H1 (cell line): ENCODE measurements around the gene PHACTR1. TPM values are rescaled to one million over a fixed set of nuclear protein-coding genes. Genes with fewer than 3 reads are reported as not detected.

Source experiments
- CTCF ChIA-PET: fragments of 300-600 bp; sonication (Branson Sonifier 250); formaldehyde crosslinking; loops from one replicate; lab custom pipeline; 2021; ENCODE audit not compliant: partially characterized antibody; lab: Charles Lee
- POLR2A ChIA-PET: fragments of 300-600 bp; sonication (Branson Sonifier 250); formaldehyde crosslinking; loops from one replicate; lab custom pipeline; 2021; ENCODE audit warnings: inconsistent platforms; ENCODE audit not compliant: partially characterized antibody; lab: Charles Lee
- DNase-seq, 2 experiments: peaks; one replicate each; pipeline versions ENCODE4 v3.0.0 to v3.0.0-alpha.2; 2010 to 2022; ENCODE audit warnings: low spot score in 2 of 2, low read depth in 1 of 2, mixed read lengths in 1 of 2
- FAIRE-seq: peaks from 2 replicates; lab custom pipeline; 2011; peaks lifted over from hg19 to GRCh38; lab: Jason Lieb, UNC
- H2AFZ ChIP-seq: 2 replicates; pipeline ENCODE4 v1.8.1; 2012; ENCODE audit warnings: low read length, inconsistent platforms
- H2AK5ac ChIP-seq: 2 replicates; pipeline ENCODE4 v1.6.1; 2013; ENCODE audit warnings: low read depth, low read length
- H2BK120ac ChIP-seq: replicated peaks from 2 replicates; pipeline ENCODE3; 2013; ENCODE audit warnings: low read depth, low read length, inconsistent platforms
- H2BK12ac ChIP-seq: 2 replicates; pipeline ENCODE4 v1.6.1; 2013; ENCODE audit warnings: low read depth, low read length
- H2BK15ac ChIP-seq: 2 replicates; pipeline ENCODE4 v1.6.1; 2013; ENCODE audit warnings: low read length
- H2BK20ac ChIP-seq: 2 replicates; pipeline ENCODE4 v1.6.1; 2013; ENCODE audit warnings: low read length
- H2BK5ac ChIP-seq: 2 replicates; pipeline ENCODE4 v1.6.1; 2013; ENCODE audit warnings: low read depth, low read length
- H3K14ac ChIP-seq: 2 replicates; pipeline ENCODE4 v1.6.1; 2013; ENCODE audit warnings: inconsistent platforms; ENCODE audit not compliant: insufficient read length
- H3K18ac ChIP-seq: 2 replicates; pipeline ENCODE4 v1.6.1; 2013; ENCODE audit warnings: low read length; ENCODE audit errors: extremely low read depth
- H3K23ac ChIP-seq: 2 replicates; pipeline ENCODE4 v1.6.1; 2013; ENCODE audit warnings: inconsistent platforms; ENCODE audit not compliant: insufficient read length
- H3K23me2 ChIP-seq: 2 replicates; pipeline ENCODE4 v1.6.1; 2013; ENCODE audit warnings: low read depth, low read length
- H3K27ac ChIP-seq: 2 replicates; pipeline ENCODE4 v1.6.1; 2011; ENCODE audit warnings: low read depth, low read length, inconsistent platforms
- H3K27me3 ChIP-seq, 4 experiments: replicated peaks in 1 of 4; 1 replicate in 1 of 4; 2 replicates in 3 of 4; pipeline versions ENCODE4 v1.6.1 to v1.8.1; 2011 to 2013; ENCODE audit warnings: low read length in 3 of 4, mild to moderate bottlenecking in 3 of 4, inconsistent platforms in 2 of 4, mixed read lengths in 2 of 4, moderate library complexity in 1 of 4; ENCODE audit not compliant: control insufficient read depth in 3 of 4, insufficient read depth in 3 of 4; ENCODE audit errors: extremely low read depth in 1 of 4
- H3K36me3 ChIP-seq, 4 experiments: 2 replicates each; pipeline versions ENCODE4 v1.6.1 to v1.8.1; 2011 to 2013; ENCODE audit warnings: mild to moderate bottlenecking in 4 of 4, low read length in 3 of 4, moderate library complexity in 2 of 4, control low read depth in 1 of 4, inconsistent platforms in 1 of 4; ENCODE audit not compliant: insufficient read depth in 4 of 4, control insufficient read depth in 2 of 4
- H3K4ac ChIP-seq: replicated peaks from 2 replicates; pipeline ENCODE3; 2013; ENCODE audit warnings: low read length, low read depth, mixed read lengths, inconsistent platforms; ENCODE audit not compliant: insufficient read length
- H3K4me1 ChIP-seq, 4 experiments: replicated peaks in 1 of 4; 1 replicate in 1 of 4; 2 replicates in 3 of 4; pipeline versions ENCODE4 v1.6.1 to v1.8.1; 2011 to 2013; ENCODE audit warnings: low read length in 3 of 4, inconsistent platforms in 2 of 4, mixed read lengths in 1 of 4; ENCODE audit not compliant: insufficient read depth in 4 of 4, control insufficient read depth in 3 of 4
- H3K4me2 ChIP-seq, 2 experiments: 2 replicates each; pipeline versions ENCODE4 v1.6.1 to v1.8.1; 2011 to 2013; ENCODE audit warnings: low read depth in 2 of 2, low read length in 2 of 2, control low read depth in 1 of 2, inconsistent platforms in 1 of 2, mild to moderate bottlenecking in 1 of 2; ENCODE audit not compliant: insufficient read depth in 1 of 2
- H3K4me3 ChIP-seq, 4 experiments: fragments of 200-600, 300-600 bp in 1 of 4; sonication (generic), shearing (Covaris generic), sonication (Bioruptor Twin) in 1 of 4; 2 replicates each; pipeline versions ENCODE4 v1.5.1 to v1.8.1; 2011 to 2016; ENCODE audit warnings: low read length in 4 of 4, low read depth in 3 of 4, control low read depth in 2 of 4, inconsistent platforms in 2 of 4, mild to moderate bottlenecking in 2 of 4, mixed read lengths in 1 of 4, moderate library complexity in 1 of 4; ENCODE audit not compliant: insufficient read depth in 2 of 4; ENCODE audit errors: extremely low read depth in 1 of 4
- H3K56ac ChIP-seq: replicated peaks from 2 replicates; pipeline ENCODE3; 2013; ENCODE audit warnings: low read depth, mild to moderate bottlenecking, mixed read lengths, low read length, inconsistent platforms; ENCODE audit not compliant: insufficient read length
- H3K79me1 ChIP-seq: 2 replicates; pipeline ENCODE4 v1.6.1; 2013; ENCODE audit warnings: low read depth, low read length, control low read depth
- H3K79me2 ChIP-seq, 2 experiments: 2 replicates each; pipeline versions ENCODE4 v1.6.1 to v1.8.1; 2012 to 2013; ENCODE audit warnings: low read length in 2 of 2, mild to moderate bottlenecking in 2 of 2, inconsistent platforms in 1 of 2; ENCODE audit not compliant: insufficient read depth in 2 of 2, control insufficient read depth in 1 of 2
- H3K9ac ChIP-seq, 4 experiments: replicated peaks in 1 of 4; 1 replicate in 1 of 4; 2 replicates in 3 of 4; pipeline versions ENCODE4 v1.6.1 to v1.8.1; 2011 to 2013; ENCODE audit warnings: low read depth in 3 of 4, low read length in 3 of 4, control low read depth in 2 of 4, mild to moderate bottlenecking in 2 of 4, moderate library complexity in 2 of 4, inconsistent platforms in 1 of 4; ENCODE audit errors: extremely low read depth in 1 of 4
- H3K9me3 ChIP-seq, 2 experiments: 2 replicates each; pipeline versions ENCODE4 v1.6.1 to v1.8.1; 2012 to 2013; ENCODE audit warnings: mild to moderate bottlenecking in 2 of 2, moderate library complexity in 2 of 2, control low read depth in 1 of 2, inconsistent platforms in 1 of 2, low read depth in 1 of 2, low read length in 1 of 2, mixed read lengths in 1 of 2; ENCODE audit not compliant: insufficient read depth in 2 of 2
- H4K20me1 ChIP-seq, 2 experiments: replicated peaks in 1 of 2; 2 replicates each; pipeline versions ENCODE3 to v1.8.1; 2011 to 2013; ENCODE audit warnings: inconsistent platforms in 2 of 2, low read length in 2 of 2, mild to moderate bottlenecking in 1 of 2; ENCODE audit not compliant: insufficient read depth in 2 of 2, control insufficient read depth in 1 of 2
- H4K5ac ChIP-seq: 2 replicates; pipeline ENCODE4 v1.6.1; 2013; ENCODE audit warnings: low read length, low read depth, mixed read lengths, inconsistent platforms; ENCODE audit not compliant: insufficient read length
- H4K8ac ChIP-seq: 2 replicates; pipeline ENCODE4 v1.8.0; 2013; ENCODE audit warnings: mild to moderate bottlenecking, moderate library complexity, low read length, inconsistent platforms; ENCODE audit not compliant: insufficient read depth; ENCODE audit errors: extremely low read depth
- H4K91ac ChIP-seq: replicated peaks from 2 replicates; pipeline ENCODE3; 2013; ENCODE audit warnings: low read length, mixed read lengths, inconsistent platforms; ENCODE audit not compliant: insufficient read length
- CTCF ChIP-seq, 3 experiments: IDR thresholded peaks; 1 replicate in 2 of 3; 2 replicates in 1 of 3; pipeline versions ENCODE4 v1.5.1 to v1.6.1; 2011; ENCODE audit warnings: low read length in 3 of 3, mild to moderate bottlenecking in 3 of 3, inconsistent platforms in 2 of 3, low read depth in 1 of 3, moderate library complexity in 1 of 3; ENCODE audit not compliant: insufficient read depth in 1 of 3; ENCODE audit errors: control extremely low read depth in 1 of 3
- RAD21 ChIP-seq, 2 experiments: IDR thresholded peaks in 1 of 2; conservative IDR thresholded peaks in 1 of 2; 2 replicates each; pipeline ENCODE4 v1.6.1; 2011; ENCODE audit warnings: low read depth in 2 of 2, low read length in 2 of 2, improper control_type of control experiment in 1 of 2, inconsistent platforms in 1 of 2, mild to moderate bottlenecking in 1 of 2, moderate library complexity in 1 of 2
- SIN3A ChIP-seq, 2 experiments: IDR thresholded peaks in 1 of 2; conservative IDR thresholded peaks in 1 of 2; 2 replicates each; pipeline ENCODE4 v1.6.1; 2011 to 2012; ENCODE audit warnings: low read length in 2 of 2, improper control_type of control experiment in 1 of 2, low read depth in 1 of 2, mild to moderate bottlenecking in 1 of 2
- WGBS, 2 experiments: shearing (Covaris generic) in 1 of 2; methylation state at CpG; one replicate each; pipeline versions ENCODE4 v1.1.6 to v1.1.7; 2013 to 2015; ENCODE audit warnings: low lambda C conversion rate in 2 of 2, mixed read lengths in 2 of 2, inconsistent platforms in 1 of 2, low coverage in 1 of 2, missing lambda C conversion rate in 1 of 2; ENCODE audit not compliant: insufficient replicate concordance in 2 of 2, insufficient coverage in 1 of 2, insufficient read length in 1 of 2; ENCODE audit errors: extremely low coverage in 1 of 2, missing lambda C conversion rate in 1 of 2; 5-methylcytosine and 5-hydroxymethylcytosine counted together
- polyA plus RNA-seq, 7 experiments: library from polyadenylated mRNA; depleted of rRNA in 3 of 7; stranded (reverse) in 5 of 7; unstranded in 2 of 7; fragments of >200 nt in 5 of 7; fragments of 200-250 nt in 2 of 7; gene quantifications; 1 replicate in 5 of 7; 2 replicates in 1 of 7; 4 replicates in 1 of 7; pipeline versions ENCODE4 v1.2.1 to v1.2.3, GENCODE V29; 2011 to 2013; ENCODE audit warnings: missing spikeins in 2 of 7, mixed read lengths in 2 of 7
- total RNA-seq: library from RNA; stranded (reverse); fragmentation: NEBNext Ultra II Directional; extraction: Animal tissue kit (Norgen Biotek cat#: 25700); gene quantifications from 2 replicates; pipeline ENCODE4 v1.2.1, GENCODE V29; 2021

The PHACTR1 gene
- total and polyA plus RNA-seq, 2 of the 8 experiments (the other 6 are each of a cell fraction or from before 2014, with no cell fraction given): 3.9 to 17.1 TPM

- no peak overlapping the region for H2BK120ac ChIP-seq
- CTCF ChIA-PET: interaction anchor here (0.6 to 1.5 kb wide), 8 partner anchors 9 to 267 kb away, joined by 3 to 6 read pairs (median 4); no protein-coding TSS in a partner anchor
- peak in 1 of 2 experiments; percentile 77 for DNase-seq
Observed at GRCh38 chr6:12890171-12890790, 173.7 kb downstream of the PHACTR1 start.

More at GRCh38 chr6:12890171-12890790, 173.7 kb downstream of the PHACTR1 start:
- H3K4me2 ChIP-seq: no peak overlapping the region
- no peak overlapping the region for H4K91ac ChIP-seq
- no peak overlapping the region for H3K18ac ChIP-seq
- H3K56ac ChIP-seq: no peak overlapping the region
- H3K4me1 ChIP-seq: peaks cover under 1 to 11% (median 8%) of the 10 kb centered on the region in 4 experiments; a peak in 4 of 7 replicates
- no peaks in the 10 kb centered on the region for H3K27me3 ChIP-seq
- H4K8ac ChIP-seq: no peak overlapping the region
- no peak overlapping the region for H2BK12ac ChIP-seq
- 91% methylated on average over 9 of the region's 9 CpGs; no CpG with 5 or more reads in 1 of the 2 experiments for WGBS, 2 experiments
- POLR2A ChIA-PET: no interaction called here
- H3K79me2 ChIP-seq: no peaks in the 10 kb centered on the region; a peak in 1 of 4 replicates
- FAIRE-seq: peak; percentile 13
- H3K36me3 ChIP-seq: no peaks in the 10 kb centered on the region; a peak in 1 of 8 replicates
- no peaks in the 10 kb centered on the region for H4K20me1 ChIP-seq
- H2AFZ ChIP-seq: no peak overlapping the region
- H3K4me3 ChIP-seq: no peak overlapping the region
- H3K23ac ChIP-seq: no peak overlapping the region
- no peak overlapping the region for H2BK15ac ChIP-seq
- no peak overlapping the region for H4K5ac ChIP-seq
- H3K14ac ChIP-seq: no peak overlapping the region
- no peaks in the 10 kb centered on the region for H3K79me1 ChIP-seq
- TF ChIP-seq CTCF (IDR thresholded peaks at IDR 0.05; ENCODE audit: control extremely low read depth in 1 of 3, insufficient read depth in 1 of 3, low read depth in 1 of 3, low read length in 3 of 3) (peak; percentile 54 to 75 (median 54)), SIN3A (conservative IDR thresholded peaks at IDR 0.05 in 1 of 2, IDR thresholded peaks at IDR 0.05 in 1 of 2; ENCODE audit: low read depth in 1 of 2, low read length in 2 of 2) (no peak), RAD21 (IDR thresholded peaks at IDR 0.05 in 1 of 2, conservative IDR thresholded peaks at IDR 0.05 in 1 of 2; ENCODE audit: low read depth in 2 of 2, low read length in 2 of 2) (peak; percentile 32 to 47; a peak in 3 of 4 replicates)
- peak overlapping the region; percentile 89; the same call in 1 of the 2 replicates for H2BK20ac ChIP-seq
- no peak overlapping the region for H3K4ac ChIP-seq
- H2AK5ac ChIP-seq: peak overlapping the region; percentile 29; the same call in 1 of the 2 replicates
- H3K9me3 ChIP-seq: peaks cover 6 to 10% of the 10 kb centered on the region in 2 experiments
- no peaks in the 10 kb centered on the region for H3K23me2 ChIP-seq
- no peak overlapping the region for H2BK5ac ChIP-seq
- no peak overlapping the region for H3K27ac ChIP-seq
- no peak overlapping the region for H3K9ac ChIP-seq
